Lower lobe of right lung (tissue), 2 donors: ENCODE results near the gene CLEC5A. TPM values are rescaled to one million over a fixed set of nuclear protein-coding genes. Genes with fewer than 3 reads are reported as not detected.
A peak's percentile ranks its signal among the peaks of the same experiment; 100 is the strongest.

Experiments used
- ATAC-seq, 2 donors: fragments of 200-7000 bp; cut with Tn5 transposase; one replicate each; pipeline ENCODE4 v1.9.1; 2020 to 2022; ENCODE audit warnings: mild to moderate bottlenecking in 2 of 2, moderate library complexity in 2 of 2
- DNase-seq: peaks from one replicate; pipeline ENCODE4 v3.0.0-alpha.2; 2020
- H3K27ac ChIP-seq: fragments of 200-600 bp; one replicate; pipeline ENCODE4 v1.8.0; 2022
- H3K27me3 ChIP-seq: fragments of 200-600 bp; one replicate; pipeline ENCODE4 v1.8.0; 2022; ENCODE audit warnings: low read depth
- H3K36me3 ChIP-seq: fragments of 200-600 bp; one replicate; pipeline ENCODE4 v1.8.0; 2022; ENCODE audit warnings: mild to moderate bottlenecking
- H3K4me1 ChIP-seq: fragments of 200-600 bp; one replicate; pipeline ENCODE4 v1.8.0; 2022
- H3K4me3 ChIP-seq: fragments of 200-600 bp; one replicate; pipeline ENCODE4 v1.8.0; 2022; ENCODE audit warnings: mild to moderate bottlenecking
- H3K9me3 ChIP-seq: fragments of 200-600 bp; one replicate; pipeline ENCODE4 v1.8.0; 2022
- intact Hi-C: fragments of 100-400 bp; cut with DNase I; formaldehyde crosslinking; loops from one replicate; pipeline ENCODE4 v1.11.0; 2022
- long read RNA-seq: library from polyadenylated mRNA; unstranded; transcript quantifications from one replicate; pipeline ENCODE4 v2.0.0, GENCODE V29; 2021
- total RNA-seq: library from RNA; stranded (reverse); fragmentation: NEBNext Ultra II Directional; extraction: Animal tissue kit (Norgen Biotek cat#: 25700); gene quantifications from one replicate; pipeline ENCODE4 v1.2.1, GENCODE V29; 2021
- TF ChIP-seq, protein P1 (sequence below): fragments of 200-600 bp; IDR thresholded peaks from one replicate; pipeline ENCODE4 v1.8.0; 2022; ENCODE audit warnings: antibody characterized with exemption, mild to moderate bottlenecking
- donor health status: DM: no; HTN: yes; CAD: no; lungs with severe emphysema.

Gene CLEC5A
- 7.5 TPM for total RNA-seq
- long read RNA-seq, transcript CLEC5A-206 (7 exons, 3,511 nt) = major isoform, 8 of 11 reads
- long read RNA-seq, partial matches to known transcripts = 1 of 11 reads
- long read RNA-seq, other reads (novel, unspliced or antisense) = 2 of 11 reads

DNA sequence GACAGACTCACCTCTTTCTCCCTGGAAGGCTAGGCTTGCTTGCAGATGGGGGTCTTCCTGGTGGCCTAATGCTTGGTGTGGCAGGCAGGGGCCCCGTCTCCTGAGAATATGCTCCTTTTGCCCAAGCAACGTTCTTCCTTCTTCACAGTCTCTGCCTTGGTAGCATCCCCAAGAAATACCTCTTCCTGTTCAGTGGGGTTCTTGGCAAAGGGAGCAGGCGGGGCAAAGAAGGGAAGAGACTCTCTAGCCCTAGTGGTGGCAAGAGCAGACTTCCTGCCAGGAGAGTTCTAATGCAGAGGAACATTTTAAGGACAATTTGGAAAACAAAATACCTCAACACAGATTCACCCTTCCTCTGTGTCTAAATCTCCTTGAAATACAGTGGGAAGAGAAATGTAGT is at the start of gene CLEC5A:
Gene CLEC5A, minus strand, starts transcription at position 179 of the 400 bp plus-strand sequence. CDS start 682 bp downstream, outside the sequence.
- ATAC-seq = peak; percentile 24 to 41
- intact Hi-C loops = no loop called here
- DNase-seq = no peak
- H3K4me3 ChIP-seq = no peak within 1 kb of the TSS
- TF ChIP-seq, protein P1, sequence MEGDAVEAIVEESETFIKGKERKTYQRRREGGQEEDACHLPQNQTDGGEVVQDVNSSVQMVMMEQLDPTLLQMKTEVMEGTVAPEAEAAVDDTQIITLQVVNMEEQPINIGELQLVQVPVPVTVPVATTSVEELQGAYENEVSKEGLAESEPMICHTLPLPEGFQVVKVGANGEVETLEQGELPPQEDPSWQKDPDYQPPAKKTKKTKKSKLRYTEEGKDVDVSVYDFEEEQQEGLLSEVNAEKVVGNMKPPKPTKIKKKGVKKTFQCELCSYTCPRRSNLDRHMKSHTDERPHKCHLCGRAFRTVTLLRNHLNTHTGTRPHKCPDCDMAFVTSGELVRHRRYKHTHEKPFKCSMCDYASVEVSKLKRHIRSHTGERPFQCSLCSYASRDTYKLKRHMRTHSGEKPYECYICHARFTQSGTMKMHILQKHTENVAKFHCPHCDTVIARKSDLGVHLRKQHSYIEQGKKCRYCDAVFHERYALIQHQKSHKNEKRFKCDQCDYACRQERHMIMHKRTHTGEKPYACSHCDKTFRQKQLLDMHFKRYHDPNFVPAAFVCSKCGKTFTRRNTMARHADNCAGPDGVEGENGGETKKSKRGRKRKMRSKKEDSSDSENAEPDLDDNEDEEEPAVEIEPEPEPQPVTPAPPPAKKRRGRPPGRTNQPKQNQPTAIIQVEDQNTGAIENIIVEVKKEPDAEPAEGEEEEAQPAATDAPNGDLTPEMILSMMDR = no peak
- H3K27ac ChIP-seq = no peak within 1 kb of the TSS
- H3K4me1 ChIP-seq = no peaks in the 10 kb centered on the region
- H3K9me3 ChIP-seq = no peaks in the 10 kb centered on the region
- no peaks in the 10 kb centered on the region for H3K27me3 ChIP-seq
- no peaks in the 10 kb centered on the region for H3K36me3 ChIP-seq

DNA sequence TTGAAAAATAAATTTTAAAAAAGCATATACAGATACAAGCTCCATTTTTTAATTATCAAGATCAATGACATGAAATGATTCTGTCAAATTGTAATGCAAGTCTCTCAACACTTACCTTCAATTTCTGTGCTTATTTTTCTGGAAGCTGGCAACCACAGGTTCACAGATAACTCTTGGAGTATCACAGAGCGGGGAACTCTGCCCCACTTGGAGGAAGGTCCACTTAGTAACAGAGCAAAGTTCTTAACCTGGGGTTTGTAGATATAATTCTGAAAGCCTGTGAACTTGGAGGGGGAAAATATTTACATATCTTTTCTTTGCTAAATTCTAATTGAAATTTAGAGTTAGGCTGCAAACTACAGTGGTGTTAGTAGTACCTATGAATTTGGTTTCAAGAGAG is 46.6 kb upstream of the CLEC5A start:
- no peak for ATAC-seq
- H3K27ac ChIP-seq = no peak overlapping the region
- intact Hi-C loops = no loop called here
- DNase-seq = no peak
- H3K9me3 ChIP-seq = no peaks in the 10 kb centered on the region
- no peaks in the 10 kb centered on the region for H3K4me1 ChIP-seq
- TF ChIP-seq, protein P1 = no peak
- H3K4me3 ChIP-seq = no peak overlapping the region
- H3K36me3 ChIP-seq = no peaks in the 10 kb centered on the region
- no peaks in the 10 kb centered on the region for H3K27me3 ChIP-seq

DNA sequence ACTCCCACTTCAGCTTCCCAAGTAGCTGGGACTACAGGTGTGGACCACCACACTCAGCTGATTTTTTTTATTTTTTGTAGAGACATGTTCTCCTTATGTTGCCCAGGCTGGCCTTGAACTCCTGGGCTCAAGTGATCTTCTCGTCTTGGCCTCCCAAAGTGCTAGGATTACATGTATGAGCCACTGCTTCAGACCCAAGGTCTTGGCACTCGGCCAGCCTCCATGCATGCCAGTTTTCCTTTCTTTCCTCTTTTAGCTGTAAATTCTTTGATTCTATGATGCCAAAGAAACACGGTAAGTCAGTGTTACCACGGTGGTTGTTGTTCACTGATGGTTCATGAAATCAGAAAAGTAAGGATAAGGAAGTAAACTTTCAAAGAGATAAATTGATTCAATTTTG is 45.9 kb upstream of the CLEC5A start:
- no peak overlapping the region for H3K4me3 ChIP-seq
- ATAC-seq (no peak), DNase-seq (no peak)
- H3K36me3 ChIP-seq = no peaks in the 10 kb centered on the region
- no peaks in the 10 kb centered on the region for H3K27me3 ChIP-seq
- no peak overlapping the region for H3K27ac ChIP-seq
- H3K4me1 ChIP-seq = no peaks in the 10 kb centered on the region
- TF ChIP-seq, protein P1 = no peak
- intact Hi-C loops = no loop called here
- no peaks in the 10 kb centered on the region for H3K9me3 ChIP-seq

DNA sequence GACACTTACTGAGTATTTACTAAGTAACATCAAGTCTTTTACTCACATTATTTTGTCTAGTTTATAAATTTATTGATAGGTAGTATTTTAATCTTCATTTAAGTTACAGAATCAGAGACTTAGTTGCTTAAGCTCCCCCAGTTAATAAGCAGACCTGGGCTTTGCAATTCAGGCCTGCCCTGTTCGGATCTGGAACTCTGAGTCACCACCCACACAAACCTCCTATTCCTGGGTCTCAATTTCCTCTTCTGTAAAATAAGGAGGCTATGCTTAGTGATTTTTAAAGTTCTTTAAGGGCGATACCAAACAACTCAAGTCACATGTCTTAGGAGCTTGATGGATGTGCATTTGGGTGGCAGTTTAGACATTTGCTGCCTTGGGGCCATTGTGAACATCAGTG is 45.4 kb upstream of the CLEC5A start:
- Histone ChIP-seq H3K9me3 (no peaks in the 10 kb centered on the region), H3K27ac (no peak overlapping the region), H3K4me1 (no peaks in the 10 kb centered on the region), H3K4me3 (no peak overlapping the region), H3K27me3 (no peaks in the 10 kb centered on the region), H3K36me3 (no peaks in the 10 kb centered on the region)
- TF ChIP-seq, protein P1 = no peak
- no peak for DNase-seq
- intact Hi-C loops = no loop called here
- ATAC-seq = no peak

DNA sequence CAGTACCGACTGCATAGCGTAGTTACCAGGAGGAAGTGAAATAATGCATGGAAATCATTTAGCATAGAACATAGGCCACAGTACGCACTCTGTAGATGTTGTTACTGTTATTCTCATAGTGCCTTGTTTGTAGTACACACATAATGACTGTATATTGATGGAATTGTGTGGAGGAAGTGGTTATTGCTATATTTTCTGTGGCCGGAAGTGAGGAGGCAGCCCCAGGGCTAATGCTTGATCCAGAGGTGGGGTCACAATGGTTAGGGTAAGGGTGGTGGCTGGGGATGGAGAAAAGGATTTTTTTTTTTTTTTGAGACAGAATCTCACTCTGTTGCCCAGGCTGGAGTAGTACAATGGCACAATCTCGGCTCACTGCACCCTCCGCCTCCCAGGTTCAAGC is 44.4 kb upstream of the CLEC5A start:
- Histone ChIP-seq H3K4me1 (no peaks in the 10 kb centered on the region), H3K27me3 (no peaks in the 10 kb centered on the region), H3K27ac (no peak overlapping the region), H3K9me3 (no peaks in the 10 kb centered on the region), H3K36me3 (no peaks in the 10 kb centered on the region), H3K4me3 (no peak overlapping the region)
- intact Hi-C loops = no loop called here
- no peak for DNase-seq
- peak in 1 of 2 donors; percentile 34 for ATAC-seq
- TF ChIP-seq, protein P1 = no peak
